Loucy (cell line): ENCODE data around the gene DNAJC1.

ENCODE experiments used
- H2AFZ ChIP-seq: fragments of 200-600 bp; sonication (generic); 2 replicates; pipeline ENCODE4 v1.6.0; 2016; ENCODE audit warnings: antibody characterized with exemption, mild to moderate bottlenecking, low read length, moderate library complexity
- H3F3A ChIP-seq: fragments of 200-600 bp; 2 replicates; pipeline ENCODE4 v1.6.0; 2016; ENCODE audit warnings: antibody characterized with exemption, low read depth, mild to moderate bottlenecking
- H3K27me3 ChIP-seq: fragments of 200-600 bp; sonication (generic); 2 replicates; pipeline ENCODE4 v1.6.1; 2014; ENCODE audit warnings: low read length, mild to moderate bottlenecking; ENCODE audit not compliant: insufficient read depth, poor library complexity, severe bottlenecking
- H3K36me3 ChIP-seq: fragments of 200-600 bp; sonication (generic); 2 replicates; pipeline ENCODE4 v1.6.1; 2016; ENCODE audit warnings: low read length; ENCODE audit not compliant: insufficient read depth
- H3K4me1 ChIP-seq: fragments of 200-600 bp; sonication (generic); 2 replicates; pipeline ENCODE4 v1.5.1; 2014; ENCODE audit warnings: low read length, mild to moderate bottlenecking; ENCODE audit not compliant: insufficient read depth, poor library complexity, severe bottlenecking
- H3K4me2 ChIP-seq: fragments of 200-600 bp; sonication (generic); 2 replicates; pipeline ENCODE4 v1.6.0; 2014; ENCODE audit warnings: antibody characterized with exemption, low read length, low read depth, mild to moderate bottlenecking; ENCODE audit not compliant: poor library complexity, severe bottlenecking
- H3K4me3 ChIP-seq: fragments of 200-600 bp; sonication (generic); 2 replicates; pipeline ENCODE4 v1.5.1; 2014; ENCODE audit warnings: low read length, mild to moderate bottlenecking, mixed read lengths; ENCODE audit not compliant: poor library complexity, severe bottlenecking
- H3K79me2 ChIP-seq: fragments of 200-600 bp; sonication (generic); 2 replicates; pipeline ENCODE4 v1.6.1; 2014; ENCODE audit warnings: low read length; ENCODE audit not compliant: insufficient read depth
- H3K9ac ChIP-seq: fragments of 200-600 bp; sonication (generic); 2 replicates; pipeline ENCODE4 v1.6.0; 2014; ENCODE audit warnings: mild to moderate bottlenecking, low read depth, low read length, moderate library complexity; ENCODE audit not compliant: poor library complexity, severe bottlenecking
- H3K9me2 ChIP-seq: fragments of 200-600 bp; sonication (generic); replicated peaks from 2 replicates; pipeline ENCODE4 v1.6.1; 2016; ENCODE audit warnings: low read depth, low read length, mixed read lengths
- H3K9me3 ChIP-seq: fragments of 200-600 bp; sonication (generic); 2 replicates; pipeline ENCODE4 v1.6.1; 2014; ENCODE audit warnings: mild to moderate bottlenecking, antibody characterized with exemption, low read length, low read depth; ENCODE audit not compliant: insufficient read depth
- H4K20me1 ChIP-seq: fragments of 200-600 bp; sonication (generic); 2 replicates; pipeline ENCODE4 v1.6.0; 2014; ENCODE audit warnings: antibody characterized with exemption, low read length, mild to moderate bottlenecking; ENCODE audit not compliant: insufficient read depth, poor library complexity, severe bottlenecking
- CTCF ChIP-seq: fragments of 200-600 bp; sonication (generic); conservative IDR thresholded peaks from 2 replicates; pipeline ENCODE4 v1.5.1; 2014; ENCODE audit warnings: mild to moderate bottlenecking, antibody characterized with exemption, low read length
- EZH2phosphoT487 ChIP-seq: fragments of 200-600 bp; IDR thresholded peaks from 2 replicates; pipeline ENCODE4 v1.6.1; 2018; ENCODE audit warnings: antibody characterized with exemption, mild to moderate bottlenecking, moderate library complexity, borderline replicate concordance

The DNAJC1 gene

GRCh38 chr10:21826725-21827124, 176.8 kb downstream of the DNAJC1 start:
- H3K4me2 ChIP-seq: no peak overlapping the region
- H3F3A ChIP-seq: no peaks in the 10 kb centered on the region
- no peaks in the 10 kb centered on the region for H3K79me2 ChIP-seq
- H3K9me2 ChIP-seq: no peaks in the 10 kb centered on the region
- no peaks in the 10 kb centered on the region for H4K20me1 ChIP-seq
- H3K36me3 ChIP-seq: peaks cover 23% of the 10 kb centered on the region; the same call in 1 of the 2 replicates
- H3K9me3 ChIP-seq: peaks cover 38% of the 10 kb centered on the region
- H3K9ac ChIP-seq: no peak overlapping the region
- TF ChIP-seq CTCF (no peak), EZH2phosphoT487 (no peak)
- H2AFZ ChIP-seq: no peak overlapping the region
- H3K4me3 ChIP-seq: no peak overlapping the region
- H3K4me1 ChIP-seq: no peaks in the 10 kb centered on the region
- H3K27me3 ChIP-seq: no peaks in the 10 kb centered on the region

GRCh38 chr10:21825345-21825744, 178.2 kb downstream of the DNAJC1 start:
- Histone ChIP-seq H4K20me1 (no peaks in the 10 kb centered on the region), H3K9me2 (no peaks in the 10 kb centered on the region), H2AFZ (no peak overlapping the region), H3F3A (no peaks in the 10 kb centered on the region), H3K79me2 (no peaks in the 10 kb centered on the region), H3K4me1 (no peaks in the 10 kb centered on the region), H3K9ac (no peak overlapping the region), H3K36me3 (peaks cover 23% of the 10 kb centered on the region; the same call in 1 of the 2 replicates), H3K9me3 (peaks cover 36% of the 10 kb centered on the region), H3K4me3 (no peak overlapping the region), H3K27me3 (no peaks in the 10 kb centered on the region), H3K4me2 (no peak overlapping the region)
- no peak for TF ChIP-seq CTCF
- TF ChIP-seq EZH2phosphoT487: no peak

- H3K4me1 ChIP-seq: no peaks in the 10 kb centered on the region
- no peak for TF ChIP-seq EZH2phosphoT487
- no peak for TF ChIP-seq CTCF
These were observed 179.1 kb downstream of the DNAJC1 start for GRCh38 chr10:21824409-21824808.

More at GRCh38 chr10:21824409-21824808, 179.1 kb downstream of the DNAJC1 start:
- Histone ChIP-seq H3K9me3 (peaks cover 27% of the 10 kb centered on the region), H3K4me2 (no peak overlapping the region), H3K4me3 (no peak overlapping the region), H3K27me3 (no peaks in the 10 kb centered on the region), H3K79me2 (no peaks in the 10 kb centered on the region), H3K9ac (no peak overlapping the region), H2AFZ (no peak overlapping the region), H3K9me2 (no peaks in the 10 kb centered on the region), H3F3A (no peaks in the 10 kb centered on the region), H4K20me1 (no peaks in the 10 kb centered on the region), H3K36me3 (peaks cover 23% of the 10 kb centered on the region; the same call in 1 of the 2 replicates)
